ENCODE measurements around the gene CHD9. TPM values are rescaled to one million over a fixed set of nuclear protein-coding genes. Genes with fewer than 3 reads are reported as not detected.

Gene CHD9
- total RNA-seq, 1 donor from 2014 or later = 77.4 TPM

- H3K27me3 Mint-ChIP-seq (ENCODE audit: low read depth, unreplicated experiment) = no peaks in the 10 kb centered on the region
- Histone ChIP-seq H3K27me3 (ENCODE audit: insufficient read depth, low read length) (no peaks in the 10 kb centered on the region), H3K4me2 (ENCODE audit: low read length) (no peak overlapping the region), H2AFZ (ENCODE audit: low read depth, low read length) (no peak overlapping the region), H3K9me3 (ENCODE audit: insufficient read depth, low read depth, low read length) (no peaks in the 10 kb centered on the region), H3K79me2 (ENCODE audit: insufficient read depth, low read length) (peaks cover 58% of the 10 kb centered on the region), H3K27ac (ENCODE audit: low read depth, low read length) (no peak overlapping the region), H3K9ac (ENCODE audit: low read length) (no peak overlapping the region), H4K20me1 (ENCODE audit: insufficient read depth, low read length) (peaks cover 20% of the 10 kb centered on the region), H3K4me3 (ENCODE audit: insufficient read depth, low read depth, low read length) (no peak overlapping the region), H3K4me1 (ENCODE audit: insufficient read depth, low read length) (peaks cover 17% of the 10 kb centered on the region), H3K36me3 (ENCODE audit: insufficient read depth, low read length) (no peaks in the 10 kb centered on the region)
- DNase-seq (ENCODE audit: low read depth) (no peak), FAIRE-seq (no peak)
- TF ChIP-seq, protein P1, sequence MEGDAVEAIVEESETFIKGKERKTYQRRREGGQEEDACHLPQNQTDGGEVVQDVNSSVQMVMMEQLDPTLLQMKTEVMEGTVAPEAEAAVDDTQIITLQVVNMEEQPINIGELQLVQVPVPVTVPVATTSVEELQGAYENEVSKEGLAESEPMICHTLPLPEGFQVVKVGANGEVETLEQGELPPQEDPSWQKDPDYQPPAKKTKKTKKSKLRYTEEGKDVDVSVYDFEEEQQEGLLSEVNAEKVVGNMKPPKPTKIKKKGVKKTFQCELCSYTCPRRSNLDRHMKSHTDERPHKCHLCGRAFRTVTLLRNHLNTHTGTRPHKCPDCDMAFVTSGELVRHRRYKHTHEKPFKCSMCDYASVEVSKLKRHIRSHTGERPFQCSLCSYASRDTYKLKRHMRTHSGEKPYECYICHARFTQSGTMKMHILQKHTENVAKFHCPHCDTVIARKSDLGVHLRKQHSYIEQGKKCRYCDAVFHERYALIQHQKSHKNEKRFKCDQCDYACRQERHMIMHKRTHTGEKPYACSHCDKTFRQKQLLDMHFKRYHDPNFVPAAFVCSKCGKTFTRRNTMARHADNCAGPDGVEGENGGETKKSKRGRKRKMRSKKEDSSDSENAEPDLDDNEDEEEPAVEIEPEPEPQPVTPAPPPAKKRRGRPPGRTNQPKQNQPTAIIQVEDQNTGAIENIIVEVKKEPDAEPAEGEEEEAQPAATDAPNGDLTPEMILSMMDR (IDR thresholded peaks at IDR 0.05; ENCODE audit: insufficient read depth, low read depth, low read length) = no peak
- no peak for TF ChIP-seq EZH2 (IDR thresholded peaks at IDR 0.05; ENCODE audit: insufficient read depth, low read length)
- H3K27ac Mint-ChIP-seq (ENCODE audit: unreplicated experiment) = no peak overlapping the region
- H3K4me3 Mint-ChIP-seq (ENCODE audit: unreplicated experiment) = no peak overlapping the region
- peaks cover 4% of the 10 kb centered on the region for H3K36me3 Mint-ChIP-seq (ENCODE audit: low read depth, unreplicated experiment)
- H3K9me3 Mint-ChIP-seq (ENCODE audit: unreplicated experiment) = no peaks in the 10 kb centered on the region
- H3K4me1 Mint-ChIP-seq (ENCODE audit: low read depth, unreplicated experiment) = peaks cover 11% of the 10 kb centered on the region
These were observed 3.6 kb downstream of the CHD9 start for GRCh38 chr16:53058441-53058840.

DNA sequence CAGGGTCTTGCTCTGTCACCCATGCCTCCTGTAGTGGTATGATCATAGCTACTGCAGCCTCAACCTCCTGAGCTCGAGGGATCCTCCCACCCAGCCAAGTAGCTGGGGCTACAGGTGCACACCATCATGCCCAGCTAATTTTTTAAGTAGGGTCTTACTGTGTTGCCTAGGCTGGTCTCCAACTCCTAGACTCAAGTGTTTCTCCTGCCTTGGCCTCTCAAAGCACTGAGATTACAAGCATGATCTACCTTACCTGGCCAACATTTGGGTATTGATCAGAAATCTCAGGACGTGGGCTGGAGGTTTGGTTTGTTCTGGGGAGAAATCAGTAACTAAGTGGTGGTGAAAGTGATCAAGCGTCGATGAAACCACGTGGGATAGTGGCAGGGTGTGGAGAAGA lies 4.1 kb downstream of the CHD9 start:
- no peak for TF ChIP-seq EZH2 (IDR thresholded peaks at IDR 0.05; ENCODE audit: insufficient read depth, low read length)
- TF ChIP-seq, protein P1 (IDR thresholded peaks at IDR 0.05; ENCODE audit: insufficient read depth, low read depth, low read length) = no peak
- Histone ChIP-seq H3K27me3 (ENCODE audit: insufficient read depth, low read length) (no peaks in the 10 kb centered on the region), H3K36me3 (ENCODE audit: insufficient read depth, low read length) (no peaks in the 10 kb centered on the region), H4K20me1 (ENCODE audit: insufficient read depth, low read length) (peaks cover 20% of the 10 kb centered on the region), H3K9ac (ENCODE audit: low read length) (no peak overlapping the region), H3K27ac (ENCODE audit: low read depth, low read length) (no peak overlapping the region), H3K4me1 (ENCODE audit: insufficient read depth, low read length) (peaks cover 17% of the 10 kb centered on the region), H2AFZ (ENCODE audit: low read depth, low read length) (no peak overlapping the region), H3K4me2 (ENCODE audit: low read length) (no peak overlapping the region), H3K9me3 (ENCODE audit: insufficient read depth, low read depth, low read length) (no peaks in the 10 kb centered on the region), H3K79me2 (ENCODE audit: insufficient read depth, low read length) (peaks cover 59% of the 10 kb centered on the region), H3K4me3 (ENCODE audit: insufficient read depth, low read depth, low read length) (no peak overlapping the region)
- Mint-ChIP-seq H3K4me3 (ENCODE audit: unreplicated experiment) (no peak overlapping the region), H3K36me3 (ENCODE audit: low read depth, unreplicated experiment) (peaks cover 4% of the 10 kb centered on the region), H3K27ac (ENCODE audit: unreplicated experiment) (no peak overlapping the region), H3K27me3 (ENCODE audit: low read depth, unreplicated experiment) (no peaks in the 10 kb centered on the region), H3K9me3 (ENCODE audit: unreplicated experiment) (no peaks in the 10 kb centered on the region), H3K4me1 (ENCODE audit: low read depth, unreplicated experiment) (peaks cover 11% of the 10 kb centered on the region)
- FAIRE-seq (no peak), DNase-seq (ENCODE audit: low read depth) (no peak)

- no peak overlapping the region for H3K4me3 ChIP-seq (ENCODE audit: insufficient read depth, low read depth, low read length)
- peaks cover 13% of the 10 kb centered on the region for H3K4me1 ChIP-seq (ENCODE audit: insufficient read depth, low read length)
- DNase-seq (ENCODE audit: low read depth) (no peak), FAIRE-seq (no peak)
- H3K79me2 ChIP-seq (ENCODE audit: insufficient read depth, low read length) = peaks cover 58% of the 10 kb centered on the region
- TF ChIP-seq, protein P1 (IDR thresholded peaks at IDR 0.05; ENCODE audit: insufficient read depth, low read depth, low read length) = no peak
- TF ChIP-seq EZH2 (IDR thresholded peaks at IDR 0.05; ENCODE audit: insufficient read depth, low read length) = no peak
- no peak overlapping the region for H3K4me2 ChIP-seq (ENCODE audit: low read length)
- no peak overlapping the region for H2AFZ ChIP-seq (ENCODE audit: low read depth, low read length)
- Mint-ChIP-seq H3K36me3 (ENCODE audit: low read depth, unreplicated experiment) (peaks cover 4% of the 10 kb centered on the region), H3K4me3 (ENCODE audit: unreplicated experiment) (no peak overlapping the region), H3K4me1 (ENCODE audit: low read depth, unreplicated experiment) (peaks cover 11% of the 10 kb centered on the region), H3K9me3 (ENCODE audit: unreplicated experiment) (no peaks in the 10 kb centered on the region), H3K27ac (ENCODE audit: unreplicated experiment) (no peak overlapping the region), H3K27me3 (ENCODE audit: low read depth, unreplicated experiment) (no peaks in the 10 kb centered on the region)
- no peaks in the 10 kb centered on the region for H3K9me3 ChIP-seq (ENCODE audit: insufficient read depth, low read depth, low read length)
- no peaks in the 10 kb centered on the region for H3K36me3 ChIP-seq (ENCODE audit: insufficient read depth, low read length)
- H3K27me3 ChIP-seq (ENCODE audit: insufficient read depth, low read length) = no peaks in the 10 kb centered on the region
- H3K9ac ChIP-seq (ENCODE audit: low read length) = no peak overlapping the region
- peaks cover 20% of the 10 kb centered on the region for H4K20me1 ChIP-seq (ENCODE audit: insufficient read depth, low read length)
- H3K27ac ChIP-seq (ENCODE audit: low read depth, low read length) = no peak overlapping the region
These were observed 4.9 kb downstream of the CHD9 start for GRCh38 chr16:53059672-53060071.

All from astrocyte (in vitro differentiated cells and primary cell).